KOPT-K1 (cell line): Measurements from ENCODE around the gene USF3.
"Not testable (repeated sequence)": the region's sequence is repeated elsewhere in the genome, so short reads cannot be mapped to it uniquely, and the experiment has no call there.

Source experiments
- H3K27ac ChIP-seq: fragments of 200-600 bp; sonication (generic); 2 replicates; pipeline ENCODE4 v1.5.1; 2016; ENCODE audit warnings: antibody characterized with exemption, mild to moderate bottlenecking, low read depth, low read length; ENCODE audit not compliant: poor library complexity, severe bottlenecking
- H3K36me3 ChIP-seq: fragments of 200-600 bp; sonication (generic); 2 replicates; pipeline ENCODE4 v1.5.1; 2017; ENCODE audit warnings: antibody characterized with exemption, mild to moderate bottlenecking, low read length, moderate library complexity; ENCODE audit not compliant: insufficient read depth
- H3K9me3 ChIP-seq: fragments of 200-600 bp; sonication (generic); 2 replicates; pipeline ENCODE4 v1.5.1; 2017; ENCODE audit warnings: antibody characterized with exemption, low read length, mild to moderate bottlenecking; ENCODE audit not compliant: insufficient read depth, poor library complexity, severe bottlenecking

Gene USF3

DNA sequence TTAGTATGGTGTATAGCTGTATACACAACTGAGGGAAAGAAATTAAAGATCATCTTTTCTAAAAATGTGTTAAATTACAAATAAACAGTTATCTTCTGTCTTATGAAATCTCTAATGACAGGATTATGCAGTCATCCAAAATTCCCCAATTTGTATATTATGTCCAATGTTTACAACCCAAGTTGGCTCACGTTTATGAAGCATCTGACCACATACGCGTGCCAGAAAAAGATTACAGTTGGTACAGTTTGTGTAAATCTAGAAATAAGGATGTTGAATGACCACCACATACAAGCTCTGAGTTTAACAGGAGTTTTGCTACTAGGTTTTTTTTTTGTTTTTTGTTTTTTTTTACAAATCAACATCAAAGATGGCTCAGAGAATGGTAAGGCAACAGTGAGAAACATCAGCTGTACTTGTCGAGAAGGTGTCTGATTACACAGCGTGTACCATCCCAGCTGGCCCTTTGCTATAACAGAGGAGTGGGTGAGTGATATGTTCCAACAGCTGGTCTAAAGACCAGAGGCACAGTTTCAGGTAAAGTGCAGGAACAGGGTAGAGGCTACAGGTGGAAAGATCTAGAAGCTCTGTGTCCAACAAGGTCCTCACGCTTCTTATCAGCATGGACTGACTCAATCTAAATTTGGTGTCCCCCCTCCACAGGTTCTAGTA lies 47.1 kb downstream of the USF3 start:
- H3K36me3 ChIP-seq, result no peaks in the 10 kb centered on the region
- H3K9me3 ChIP-seq, result peaks cover 12% of the 10 kb centered on the region
- H3K27ac ChIP-seq, result no peak overlapping the region

DNA sequence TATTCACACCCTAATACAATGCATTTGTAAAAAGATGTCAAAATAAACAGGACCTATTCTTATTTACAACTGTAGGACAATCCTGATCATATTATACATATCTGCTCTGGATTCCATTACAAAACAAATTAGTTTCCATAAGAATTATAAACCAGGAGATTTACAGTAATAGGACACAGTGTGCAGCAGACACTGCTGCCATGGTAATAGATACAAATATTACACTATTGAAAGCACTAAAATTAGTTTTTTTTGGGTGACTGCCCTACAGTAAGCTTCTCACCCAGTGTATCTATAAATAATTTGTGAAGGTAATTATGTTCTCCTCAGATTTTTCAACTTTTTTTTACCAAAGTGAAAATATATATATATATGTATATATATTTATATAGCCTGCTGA lies 47.9 kb downstream of the USF3 start:
- H3K36me3 ChIP-seq, result no peaks in the 10 kb centered on the region
- H3K27ac ChIP-seq, result no peak overlapping the region
- peaks cover 16% of the 10 kb centered on the region for H3K9me3 ChIP-seq

DNA sequence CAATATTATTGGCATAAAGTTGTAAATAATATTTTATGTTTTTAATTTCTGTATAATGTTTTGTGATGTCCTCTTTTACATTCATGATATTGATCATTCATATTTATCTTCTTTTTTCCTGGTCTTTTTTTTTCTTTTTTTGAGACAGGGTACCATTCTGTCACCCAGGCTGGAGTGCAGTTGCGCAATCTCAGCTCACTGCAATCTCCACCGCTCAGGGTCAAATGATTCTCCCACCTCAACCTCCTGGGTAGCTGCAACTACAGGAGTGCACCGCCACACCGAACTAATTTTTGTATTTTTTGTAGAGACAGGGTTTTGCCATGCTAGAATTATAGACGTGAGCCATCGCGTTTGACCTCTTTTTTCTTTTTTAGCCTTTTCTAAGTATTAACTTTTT lies 52.9 kb downstream of the USF3 start:
- Histone ChIP-seq H3K27ac (no peak overlapping the region), H3K36me3 (no peaks in the 10 kb centered on the region), H3K9me3 (peaks cover 16% of the 10 kb centered on the region)

DNA sequence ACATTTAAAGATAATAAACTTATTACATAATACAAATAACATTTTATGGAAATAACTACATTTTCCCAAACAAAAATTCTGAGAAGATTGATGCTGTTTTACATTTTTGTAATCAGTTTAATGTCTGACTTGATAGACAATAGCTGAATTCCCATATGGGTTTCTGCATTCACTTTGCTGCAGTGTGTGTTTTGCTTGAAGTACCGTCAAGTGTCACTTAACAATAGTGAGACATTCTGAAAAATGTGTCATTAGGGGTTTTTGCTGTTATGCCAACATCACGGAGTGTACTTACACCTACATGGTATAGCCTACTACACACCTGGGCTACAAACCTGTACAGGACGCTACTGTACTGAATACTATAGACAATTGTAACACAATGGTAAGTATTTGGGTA lies 57.5 kb downstream of the USF3 start:
- Histone ChIP-seq H3K36me3 (no peaks in the 10 kb centered on the region), H3K9me3 (peaks cover under 1% of the 10 kb centered on the region), H3K27ac (no peak overlapping the region)

DNA sequence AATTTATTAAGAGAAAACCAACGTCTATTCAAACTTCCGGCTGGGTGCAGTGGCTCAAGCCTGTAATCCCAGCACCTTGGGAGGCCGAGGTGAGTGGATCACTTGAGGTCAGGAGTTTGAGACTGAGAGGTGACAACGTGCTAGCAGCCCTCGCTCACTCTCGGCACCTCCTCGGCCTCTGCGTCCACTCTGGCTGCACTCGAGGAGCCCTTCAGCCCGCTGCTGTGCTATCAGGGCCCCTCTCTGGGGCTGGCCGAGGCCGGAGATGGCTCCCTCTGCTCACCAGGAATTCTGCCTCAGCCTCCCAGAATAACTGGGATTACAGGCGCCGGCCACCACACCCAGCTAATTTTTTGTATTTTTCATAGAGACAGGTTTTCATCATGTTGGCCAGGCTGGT lies 58.7 kb downstream of the USF3 start:
- no peaks in the 10 kb centered on the region for H3K36me3 ChIP-seq
- H3K9me3 ChIP-seq, result no peaks in the 10 kb centered on the region
- H3K27ac ChIP-seq, result no peak overlapping the region

DNA sequence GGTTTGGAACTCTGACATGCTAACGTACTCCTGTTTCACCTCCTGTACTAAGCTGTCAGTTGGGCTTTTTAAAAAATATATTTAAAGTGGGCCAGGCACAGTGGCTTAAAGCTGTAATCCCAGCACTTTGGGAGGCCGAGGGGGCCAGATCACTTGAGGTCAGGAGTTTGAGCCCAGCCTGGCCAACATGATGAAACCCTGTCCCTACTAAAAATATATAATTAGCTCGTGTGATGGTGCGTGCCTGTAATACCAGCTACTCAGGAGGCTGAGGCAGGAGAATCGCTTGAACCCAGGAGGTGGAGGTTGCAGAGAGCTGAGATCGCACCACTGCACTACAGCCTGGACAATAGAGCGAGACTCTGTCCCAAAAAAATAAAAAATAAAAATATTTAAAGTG lies 60.4 kb downstream of the USF3 start:
- H3K36me3 ChIP-seq, H3K27ac ChIP-seq, H3K9me3 ChIP-seq: not testable (repeated sequence)

DNA sequence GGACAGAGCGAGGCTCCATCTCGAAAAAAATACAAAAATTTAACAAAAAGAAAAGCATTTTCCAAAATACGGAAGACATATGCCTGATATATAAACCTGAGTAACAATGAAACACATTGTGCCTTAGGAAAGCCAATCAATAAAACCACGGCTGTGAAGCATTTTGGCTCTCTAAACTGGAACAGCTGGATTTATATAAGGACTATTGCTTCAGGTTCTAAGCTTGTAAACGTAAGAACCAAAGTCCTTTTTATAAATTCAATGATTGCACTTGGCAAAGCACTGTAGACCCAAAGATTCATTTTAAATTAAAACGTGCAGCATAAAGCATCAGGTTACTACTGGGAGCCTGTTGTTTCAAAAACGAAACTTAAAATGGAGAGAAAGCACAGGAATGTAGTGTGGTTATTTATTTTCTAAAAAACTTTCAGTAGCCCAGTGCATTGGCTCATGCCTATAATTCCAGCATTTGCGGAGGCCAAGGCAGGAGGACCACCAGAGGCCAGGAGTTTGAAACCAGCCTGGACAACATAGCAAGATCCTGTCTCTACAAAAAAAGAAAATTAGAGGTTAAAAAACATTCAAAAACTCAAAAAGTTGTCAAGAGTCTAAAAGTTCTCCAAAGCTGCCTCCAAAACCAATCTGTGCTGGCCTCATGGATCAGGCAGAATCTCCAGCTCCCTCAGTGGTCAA lies 61.5 kb downstream of the USF3 start:
- no peak overlapping the region for H3K27ac ChIP-seq
- no peaks in the 10 kb centered on the region for H3K36me3 ChIP-seq
- H3K9me3 ChIP-seq, result no peaks in the 10 kb centered on the region

DNA sequence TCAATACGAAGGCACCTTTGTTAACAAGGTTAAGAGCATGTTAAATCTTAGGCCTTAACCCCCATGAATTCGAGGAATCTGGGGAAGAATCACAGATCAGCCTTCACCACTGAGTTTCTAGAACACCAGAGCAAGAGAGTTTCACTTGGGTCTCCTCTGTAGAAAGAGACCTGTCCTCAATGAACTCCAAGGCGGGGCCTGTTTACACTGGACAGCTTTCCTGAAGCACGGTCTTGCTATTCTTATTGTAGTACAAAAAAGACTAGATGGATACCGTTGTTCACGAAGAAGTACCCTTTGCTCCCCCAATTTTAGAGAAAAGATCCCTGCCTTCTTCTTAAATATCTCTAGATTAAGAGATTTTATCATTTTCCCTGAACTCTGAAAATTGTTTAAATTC lies 64.9 kb downstream of the USF3 start:
- H3K36me3 ChIP-seq, result peaks cover 24% of the 10 kb centered on the region
- H3K27ac ChIP-seq, result no peak overlapping the region
- no peaks in the 10 kb centered on the region for H3K9me3 ChIP-seq

DNA sequence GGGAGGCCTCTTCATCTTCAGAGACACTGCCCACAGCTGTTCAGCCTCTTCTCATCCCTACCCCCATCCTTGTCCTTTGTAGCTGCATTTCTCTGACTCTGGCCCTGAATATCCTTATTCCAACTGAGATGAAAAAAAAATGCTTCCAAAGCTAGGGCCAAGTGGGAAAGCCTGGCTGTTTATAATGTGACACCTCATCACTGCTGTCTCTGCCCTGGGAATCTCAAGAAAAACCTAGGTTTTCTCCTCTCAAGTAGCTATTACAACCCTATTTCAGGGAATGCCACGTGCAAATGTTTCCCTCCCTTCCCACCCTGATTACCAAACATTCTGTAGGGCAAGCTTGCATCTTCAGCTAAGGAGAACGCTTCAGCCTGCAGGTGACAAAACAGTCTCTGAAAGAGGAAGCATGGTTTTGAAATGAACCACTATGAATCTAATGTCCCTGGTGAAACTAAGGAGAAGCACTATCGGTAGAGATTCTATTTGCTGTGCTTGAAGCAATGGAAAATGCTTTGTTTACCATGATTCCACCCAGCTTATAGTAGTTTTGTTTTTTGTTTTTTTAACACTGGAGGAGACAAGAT lies 65.4 kb downstream of the USF3 start:
- H3K9me3 ChIP-seq, result no peaks in the 10 kb centered on the region
- H3K27ac ChIP-seq, result no peak overlapping the region
- peaks cover 29% of the 10 kb centered on the region for H3K36me3 ChIP-seq

DNA sequence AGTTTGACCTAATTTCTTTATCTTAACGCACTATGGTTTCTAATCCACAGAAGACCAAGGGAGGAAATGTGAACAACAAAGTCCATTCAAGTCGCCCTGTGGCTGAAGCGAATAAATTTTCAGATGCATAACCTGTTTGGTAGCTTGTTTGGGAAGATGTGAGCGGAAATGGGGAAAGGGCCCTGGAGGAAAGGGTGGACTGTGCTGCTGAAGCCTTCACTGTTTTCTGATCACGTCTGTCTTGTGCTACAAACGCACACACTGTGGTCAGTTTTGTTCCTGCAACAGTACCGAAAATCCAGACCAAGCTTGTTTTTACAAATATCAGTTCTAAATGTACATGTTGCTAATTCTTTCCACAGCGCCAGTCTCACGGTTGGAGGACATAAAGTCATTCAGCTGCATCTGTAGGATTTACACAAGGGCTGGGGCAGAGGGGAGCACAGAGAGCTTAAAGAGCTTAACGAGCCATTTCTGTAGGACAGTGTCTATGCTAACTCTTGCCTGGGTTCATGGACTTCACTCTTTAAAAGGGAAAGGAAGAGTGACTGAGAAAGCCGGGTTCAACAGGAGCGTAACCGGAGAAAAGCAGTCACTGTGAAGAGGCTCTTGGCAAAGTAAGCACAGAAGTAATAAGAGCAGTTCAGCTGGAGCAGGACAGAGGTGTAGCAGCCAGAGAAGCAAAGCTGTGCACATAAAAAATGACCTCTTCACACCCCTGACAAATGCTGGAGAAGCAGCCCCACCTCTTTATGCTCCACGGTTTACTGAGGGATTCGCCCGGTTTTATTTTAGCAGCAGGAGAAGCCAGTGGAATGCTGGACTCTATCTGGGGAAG lies 66.6 kb downstream of the USF3 start:
- Histone ChIP-seq H3K36me3 (peaks cover 29% of the 10 kb centered on the region), H3K9me3 (no peaks in the 10 kb centered on the region), H3K27ac (no peak overlapping the region)

DNA sequence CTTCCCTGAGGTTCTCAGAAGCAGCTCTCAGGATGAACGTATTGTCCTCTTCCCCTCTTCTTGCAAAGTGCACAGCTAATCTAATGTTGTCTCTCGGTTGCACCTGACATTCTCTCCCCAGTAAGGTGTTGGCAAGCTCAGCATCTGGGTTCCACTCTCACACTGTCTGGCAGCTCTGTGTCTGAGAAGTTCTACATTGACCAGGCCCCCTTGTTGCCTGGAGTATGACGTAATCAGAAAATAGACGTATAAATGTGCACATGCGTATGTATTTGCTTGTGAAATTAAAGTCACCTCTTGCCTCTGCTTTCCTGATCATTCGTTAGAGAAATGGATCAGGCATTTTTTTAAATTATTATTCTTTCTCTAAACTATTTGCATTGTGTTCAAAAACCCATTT lies 67.7 kb downstream of the USF3 start:
- Histone ChIP-seq H3K36me3 (peaks cover 33% of the 10 kb centered on the region), H3K27ac (no peak overlapping the region), H3K9me3 (no peaks in the 10 kb centered on the region)

DNA sequence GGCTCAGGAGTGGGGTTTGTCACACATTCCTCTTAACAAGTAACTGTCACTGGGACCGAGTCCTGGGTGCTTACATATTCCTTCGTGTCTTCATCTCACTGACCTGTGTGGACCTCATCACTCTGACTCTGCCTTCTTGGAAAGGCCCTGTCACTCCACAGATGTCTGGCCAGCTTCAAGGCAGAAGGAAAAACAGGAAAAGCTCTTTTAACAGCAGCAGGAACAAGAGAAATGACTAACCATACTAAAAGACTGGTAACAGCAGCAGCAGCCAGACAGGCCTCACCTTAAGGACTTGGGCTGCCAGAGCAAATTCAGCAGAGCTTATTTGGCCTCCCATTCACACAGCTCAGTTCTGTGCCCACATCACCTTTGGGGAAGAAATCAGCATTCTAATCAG lies 68.1 kb downstream of the USF3 start:
- Histone ChIP-seq H3K27ac (no peak overlapping the region), H3K9me3 (no peaks in the 10 kb centered on the region), H3K36me3 (peaks cover 38% of the 10 kb centered on the region)

DNA sequence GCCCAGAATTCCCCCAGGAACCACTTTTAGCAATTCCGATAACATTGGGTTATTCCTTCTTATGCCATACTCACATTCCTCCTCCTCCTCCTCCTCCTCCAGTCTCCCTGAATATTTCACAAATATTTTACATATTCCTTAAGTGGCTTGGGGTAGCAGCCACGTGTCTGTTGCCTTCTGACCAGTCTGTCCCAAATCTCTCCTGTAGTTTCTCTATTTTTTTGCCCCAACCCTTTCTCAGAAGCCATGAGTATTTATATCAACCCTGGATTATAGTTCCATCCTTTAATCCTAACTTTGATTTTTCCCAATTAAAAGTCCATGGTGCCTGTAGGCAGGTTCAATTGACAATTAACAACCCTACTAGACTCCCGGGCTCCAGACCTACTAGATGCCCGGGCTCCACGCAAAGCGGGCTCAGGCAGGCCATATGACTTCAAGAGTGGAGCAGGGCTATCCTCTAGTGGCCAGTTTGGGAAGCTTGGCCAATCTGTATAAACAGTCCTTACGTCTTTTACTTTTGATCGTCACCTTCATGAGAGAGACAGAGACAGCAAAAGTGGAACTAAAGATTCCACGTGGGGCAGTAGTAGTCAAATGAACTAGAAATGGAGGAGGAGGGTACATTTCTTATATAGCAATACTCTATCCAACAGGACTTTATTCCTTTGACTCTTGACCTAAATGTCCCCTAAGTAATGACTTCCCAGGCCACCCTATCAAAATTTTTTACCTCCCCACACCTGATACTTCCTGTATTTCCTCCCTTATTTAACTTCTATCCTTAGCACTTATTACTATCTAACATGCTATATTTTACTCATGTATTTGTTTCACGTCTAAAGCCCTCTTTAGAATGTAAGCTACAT lies 69.7 kb downstream of the USF3 start:
- Histone ChIP-seq H3K36me3 (peaks cover 39% of the 10 kb centered on the region), H3K27ac (no peak overlapping the region), H3K9me3 (no peaks in the 10 kb centered on the region)

DNA sequence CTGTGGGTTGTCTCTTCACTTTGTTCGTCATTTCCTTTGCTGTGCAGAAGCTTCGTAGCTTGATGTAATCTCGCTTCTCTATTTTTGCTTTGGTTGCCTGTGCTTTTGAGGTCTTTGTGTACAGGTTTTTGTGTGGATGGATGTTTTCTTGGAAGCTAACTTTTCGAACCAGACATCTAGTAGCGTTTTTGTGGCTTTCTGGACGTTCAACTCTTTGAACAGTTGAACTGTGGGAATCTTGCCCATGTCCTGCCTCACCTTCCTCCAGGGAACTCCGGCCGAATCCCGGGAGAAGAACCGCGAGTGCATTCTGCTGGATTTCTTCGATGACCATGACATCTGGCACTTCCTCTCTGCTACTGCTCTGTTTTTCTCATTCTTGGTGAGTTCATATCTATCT lies 70.6 kb downstream of the USF3 start:
- Histone ChIP-seq H3K9me3 (no peaks in the 10 kb centered on the region), H3K27ac (no peak overlapping the region), H3K36me3 (peaks cover 42% of the 10 kb centered on the region)
